Endothelial cell of umbilical vein (primary cell): ENCODE data around the gene SS18L1. TPM values are rescaled to one million over a fixed set of nuclear protein-coding genes. Genes with fewer than 3 reads are reported as not detected.

ENCODE experiments used
- BruUV-seq: library from RNA; stranded (reverse); fragments of 400-500 nt; replicated peaks from 2 replicates; lab custom pipeline; 2021; lab: Mats Ljungman, UMichigan
- CTCF ChIA-PET: fragments of 300-600, 350-600 bp; sonication (Branson Sonifier 250); formaldehyde crosslinking; loops from one replicate; lab custom pipeline; 2021; ENCODE audit warnings: antibody characterized with exemption, inconsistent platforms; lab: Charles Lee
- POLR2A ChIA-PET: fragments of 300-600, 350-600 bp; sonication (Branson Sonifier 250); formaldehyde crosslinking; loops from one replicate; lab custom pipeline; 2021; ENCODE audit warnings: antibody characterized with exemption, inconsistent platforms; lab: Charles Lee
- DNase-seq: peaks from one replicate; pipeline ENCODE4 v3.0.0-alpha.2; 2011; ENCODE audit warnings: low read depth, low spot score
- FAIRE-seq: peaks from 2 replicates; lab custom pipeline; 2011; peaks lifted over from hg19 to GRCh38; lab: Jason Lieb, UNC
- H2AFZ ChIP-seq: 2 replicates; pipeline ENCODE4 v1.6.0; 2012; ENCODE audit warnings: low read depth, low read length, control low read depth, inconsistent platforms
- H3K27ac ChIP-seq: 2 replicates; pipeline ENCODE4 v1.5.1; 2011; ENCODE audit warnings: low read depth, mild to moderate bottlenecking, control low read depth, low read length, moderate library complexity; ENCODE audit not compliant: insufficient read depth
- H3K27me3 ChIP-seq, 2 experiments: 2 replicates each; pipeline versions ENCODE4 v1.6.0 to v1.6.1; 2011; ENCODE audit warnings: low read length in 2 of 2, mixed read lengths in 1 of 2; ENCODE audit not compliant: control insufficient read depth in 2 of 2, insufficient read depth in 2 of 2
- H3K36me3 ChIP-seq, 2 experiments: 2 replicates in 1 of 2; 3 replicates in 1 of 2; pipeline ENCODE4 v1.5.1; 2011; ENCODE audit warnings: low read length in 2 of 2, mild to moderate bottlenecking in 1 of 2, moderate library complexity in 1 of 2; ENCODE audit not compliant: control insufficient read depth in 2 of 2, insufficient read depth in 2 of 2; ENCODE audit errors: extremely low read depth in 1 of 2
- H3K4me1 ChIP-seq: 3 replicates; pipeline ENCODE4 v1.5.1; 2011; ENCODE audit warnings: mild to moderate bottlenecking, low read length; ENCODE audit not compliant: control insufficient read depth, insufficient read depth; ENCODE audit errors: extremely low read depth
- H3K4me2 ChIP-seq: 2 replicates; pipeline ENCODE4 v1.6.1; 2011; ENCODE audit warnings: low read length, control low read depth, mixed read lengths; ENCODE audit not compliant: insufficient read depth
- H3K4me3 ChIP-seq, 3 experiments: fragments of 200-600 bp in 1 of 3; sonication (generic), shearing (Covaris generic) in 1 of 3; replicated peaks in 1 of 3; 2 replicates each; pipeline ENCODE4 v1.5.1; 2011 to 2016; ENCODE audit warnings: control low read depth in 3 of 3, low read length in 3 of 3, mild to moderate bottlenecking in 2 of 3, inconsistent platforms in 1 of 3, low read depth in 1 of 3, moderate library complexity in 1 of 3; ENCODE audit not compliant: insufficient read depth in 1 of 3
- H3K79me2 ChIP-seq: 2 replicates; pipeline ENCODE4 v1.6.0; 2012; ENCODE audit warnings: low read length, inconsistent platforms; ENCODE audit not compliant: control insufficient read depth, insufficient read depth
- H3K9ac ChIP-seq: replicated peaks from 2 replicates; pipeline ENCODE3; 2011; ENCODE audit warnings: low read length, control low read depth; ENCODE audit not compliant: insufficient read depth; ENCODE audit errors: extremely low read depth
- H3K9me1 ChIP-seq: replicated peaks from 3 replicates; pipeline ENCODE4 v1.6.0; 2011; ENCODE audit warnings: mild to moderate bottlenecking, low read length; ENCODE audit not compliant: control insufficient read depth, insufficient read depth; ENCODE audit errors: extremely low read depth
- H3K9me3 ChIP-seq: replicated peaks from 2 replicates; pipeline ENCODE4 v1.5.1; 2012; ENCODE audit warnings: low read length, inconsistent platforms; ENCODE audit not compliant: control insufficient read depth, insufficient read depth
- H4K20me1 ChIP-seq: replicated peaks from 2 replicates; pipeline ENCODE3; 2011; ENCODE audit warnings: mild to moderate bottlenecking, low read length; ENCODE audit not compliant: control insufficient read depth, insufficient read depth; ENCODE audit errors: extremely low read depth
- CTCF ChIP-seq, 2 donors: IDR thresholded peaks; 1 replicate in 1 of 2; 2 replicates in 1 of 2; pipeline ENCODE4 v1.5.1; 2011; ENCODE audit warnings: low read length in 2 of 2, mild to moderate bottlenecking in 2 of 2, moderate library complexity in 2 of 2, control low read depth in 1 of 2, inconsistent platforms in 1 of 2, low read depth in 1 of 2; ENCODE audit not compliant: insufficient read depth in 1 of 2; ENCODE audit errors: extremely low read depth in 1 of 2
- EZH2 ChIP-seq: IDR thresholded peaks from 2 replicates; pipeline ENCODE4 v1.6.1; 2012; ENCODE audit warnings: borderline replicate concordance, low read depth, mild to moderate bottlenecking, moderate library complexity, low read length, inconsistent platforms; ENCODE audit not compliant: severe bottlenecking
- GATA2 ChIP-seq: IDR thresholded peaks from 2 replicates; pipeline ENCODE4 v1.7.0; 2011; ENCODE audit warnings: low read depth, mild to moderate bottlenecking, moderate library complexity, mixed read lengths, low read length; ENCODE audit not compliant: insufficient read length, insufficient read depth
- JUN ChIP-seq: IDR thresholded peaks from 2 replicates; pipeline ENCODE4 v1.6.1; 2011; ENCODE audit warnings: borderline replicate concordance, low read depth; ENCODE audit not compliant: insufficient read length, insufficient read depth
- MAX ChIP-seq: IDR thresholded peaks from 2 replicates; pipeline ENCODE4 v1.6.1; 2011; ENCODE audit not compliant: insufficient read depth, insufficient read length
- MYC ChIP-seq: IDR thresholded peaks from one replicate; pipeline ENCODE4 v1.6.1; 2011; ENCODE audit warnings: mild to moderate bottlenecking, low read depth, low read length
- POLR2A ChIP-seq: IDR thresholded peaks from 2 replicates; pipeline ENCODE4 v1.6.1; 2012; ENCODE audit warnings: low read depth, mild to moderate bottlenecking, control low read depth, low read length
- POLR2AphosphoS5 ChIP-seq: IDR thresholded peaks from 2 replicates; pipeline ENCODE4 v1.6.1; 2012; ENCODE audit warnings: low read depth, mild to moderate bottlenecking, control low read depth, low read length, moderate library complexity; ENCODE audit not compliant: insufficient read depth
- dilution Hi-C: fragments of 300-500 bp; cut with MboI; formaldehyde crosslinking; loops from one replicate; pipeline ENCODE4 v1.15.0; 2019; ENCODE audit warnings: low sequenced_read_pairs; ENCODE audit not compliant: extremely low pct_ligation_motif_present
- intact Hi-C: fragments of 100-400 bp; cut with micrococcal nuclease; formaldehyde crosslinking; loops from one replicate; pipeline ENCODE4 v1.10.0; 2022
- polyA plus RNA-seq, 4 experiments: library from polyadenylated mRNA; depleted of rRNA in 3 of 4; stranded (reverse) in 3 of 4; unstranded in 1 of 4; fragments of >200 nt; gene quantifications; 2 replicates each; pipeline versions ENCODE4 v1.2.1 to v1.2.3, GENCODE V29; 2011 to 2012; ENCODE audit warnings: missing spikeins in 1 of 4
- total RNA-seq: library from RNA; stranded (reverse); gene quantifications from 2 replicates; pipeline ENCODE4 v1.2.3, GENCODE V29; 2021

Gene SS18L1
- total and polyA plus RNA-seq, 2 donors (not counting 3 experiments of a cell fraction or from before 2014, with no cell fraction given) = 15.4 to 21.7 TPM

GRCh38 chr20:62105592-62105991, 38.0 kb upstream of the SS18L1 start:
- Histone ChIP-seq H3K27ac (no peak overlapping the region), H3K27me3 (no peaks in the 10 kb centered on the region), H3K4me1 (no peaks in the 10 kb centered on the region), H2AFZ (no peak overlapping the region), H3K4me2 (no peak overlapping the region), H3K36me3 (no peaks in the 10 kb centered on the region), H3K9ac (no peak overlapping the region), H3K4me3 (no peak overlapping the region), H4K20me1 (no peaks in the 10 kb centered on the region), H3K9me1 (no peaks in the 10 kb centered on the region), H3K79me2 (no peaks in the 10 kb centered on the region), H3K9me3 (peaks cover 8% of the 10 kb centered on the region)
- FAIRE-seq (no peak), DNase-seq (no peak)
- POLR2A ChIA-PET = no interaction called here
- dilution Hi-C loops = no loop called here
- intact Hi-C loops = no loop called here
- BruUV-seq = no TSS peak
- TF ChIP-seq EZH2 (no peak), CTCF (IDR thresholded peaks at IDR 0.05; ENCODE audit: extremely low read depth in 1 of 2, insufficient read depth in 1 of 2, low read depth in 1 of 2, low read length in 2 of 2) (no peak), JUN (no peak), POLR2AphosphoS5 (no peak), POLR2A (no peak), GATA2 (no peak), MAX (no peak), MYC (no peak)
- CTCF ChIA-PET = no interaction called here
